ENCODE data around the gene CACNA1E. TPM values are rescaled to one million over a fixed set of nuclear protein-coding genes. Genes with fewer than 3 reads are reported as not detected.

Gene CACNA1E
- total and polyA plus RNA-seq, 2 experiments from 2014 or later, result 0.32 to 1.1 TPM

DNA sequence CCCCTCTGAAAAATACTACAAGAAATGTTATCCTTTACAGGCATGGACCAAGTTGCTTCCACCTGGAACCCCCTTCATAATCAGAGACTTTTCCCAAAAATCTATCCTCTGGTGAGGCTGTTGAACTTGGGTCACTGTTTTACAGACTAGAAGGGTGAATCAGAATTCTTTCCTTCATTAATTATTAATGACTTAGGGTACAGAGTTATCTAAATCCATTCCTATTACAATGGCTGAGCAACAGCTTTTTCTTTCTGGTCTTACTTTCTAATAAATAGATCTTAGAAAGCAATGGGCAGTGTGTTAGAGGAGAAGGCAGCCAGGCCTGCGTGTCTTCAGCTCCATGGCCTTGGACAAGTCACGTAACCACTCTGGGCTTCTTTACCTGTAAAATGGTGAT lies 294.0 kb downstream of the CACNA1E start (continued):
- TF ChIP-seq, protein P1, sequence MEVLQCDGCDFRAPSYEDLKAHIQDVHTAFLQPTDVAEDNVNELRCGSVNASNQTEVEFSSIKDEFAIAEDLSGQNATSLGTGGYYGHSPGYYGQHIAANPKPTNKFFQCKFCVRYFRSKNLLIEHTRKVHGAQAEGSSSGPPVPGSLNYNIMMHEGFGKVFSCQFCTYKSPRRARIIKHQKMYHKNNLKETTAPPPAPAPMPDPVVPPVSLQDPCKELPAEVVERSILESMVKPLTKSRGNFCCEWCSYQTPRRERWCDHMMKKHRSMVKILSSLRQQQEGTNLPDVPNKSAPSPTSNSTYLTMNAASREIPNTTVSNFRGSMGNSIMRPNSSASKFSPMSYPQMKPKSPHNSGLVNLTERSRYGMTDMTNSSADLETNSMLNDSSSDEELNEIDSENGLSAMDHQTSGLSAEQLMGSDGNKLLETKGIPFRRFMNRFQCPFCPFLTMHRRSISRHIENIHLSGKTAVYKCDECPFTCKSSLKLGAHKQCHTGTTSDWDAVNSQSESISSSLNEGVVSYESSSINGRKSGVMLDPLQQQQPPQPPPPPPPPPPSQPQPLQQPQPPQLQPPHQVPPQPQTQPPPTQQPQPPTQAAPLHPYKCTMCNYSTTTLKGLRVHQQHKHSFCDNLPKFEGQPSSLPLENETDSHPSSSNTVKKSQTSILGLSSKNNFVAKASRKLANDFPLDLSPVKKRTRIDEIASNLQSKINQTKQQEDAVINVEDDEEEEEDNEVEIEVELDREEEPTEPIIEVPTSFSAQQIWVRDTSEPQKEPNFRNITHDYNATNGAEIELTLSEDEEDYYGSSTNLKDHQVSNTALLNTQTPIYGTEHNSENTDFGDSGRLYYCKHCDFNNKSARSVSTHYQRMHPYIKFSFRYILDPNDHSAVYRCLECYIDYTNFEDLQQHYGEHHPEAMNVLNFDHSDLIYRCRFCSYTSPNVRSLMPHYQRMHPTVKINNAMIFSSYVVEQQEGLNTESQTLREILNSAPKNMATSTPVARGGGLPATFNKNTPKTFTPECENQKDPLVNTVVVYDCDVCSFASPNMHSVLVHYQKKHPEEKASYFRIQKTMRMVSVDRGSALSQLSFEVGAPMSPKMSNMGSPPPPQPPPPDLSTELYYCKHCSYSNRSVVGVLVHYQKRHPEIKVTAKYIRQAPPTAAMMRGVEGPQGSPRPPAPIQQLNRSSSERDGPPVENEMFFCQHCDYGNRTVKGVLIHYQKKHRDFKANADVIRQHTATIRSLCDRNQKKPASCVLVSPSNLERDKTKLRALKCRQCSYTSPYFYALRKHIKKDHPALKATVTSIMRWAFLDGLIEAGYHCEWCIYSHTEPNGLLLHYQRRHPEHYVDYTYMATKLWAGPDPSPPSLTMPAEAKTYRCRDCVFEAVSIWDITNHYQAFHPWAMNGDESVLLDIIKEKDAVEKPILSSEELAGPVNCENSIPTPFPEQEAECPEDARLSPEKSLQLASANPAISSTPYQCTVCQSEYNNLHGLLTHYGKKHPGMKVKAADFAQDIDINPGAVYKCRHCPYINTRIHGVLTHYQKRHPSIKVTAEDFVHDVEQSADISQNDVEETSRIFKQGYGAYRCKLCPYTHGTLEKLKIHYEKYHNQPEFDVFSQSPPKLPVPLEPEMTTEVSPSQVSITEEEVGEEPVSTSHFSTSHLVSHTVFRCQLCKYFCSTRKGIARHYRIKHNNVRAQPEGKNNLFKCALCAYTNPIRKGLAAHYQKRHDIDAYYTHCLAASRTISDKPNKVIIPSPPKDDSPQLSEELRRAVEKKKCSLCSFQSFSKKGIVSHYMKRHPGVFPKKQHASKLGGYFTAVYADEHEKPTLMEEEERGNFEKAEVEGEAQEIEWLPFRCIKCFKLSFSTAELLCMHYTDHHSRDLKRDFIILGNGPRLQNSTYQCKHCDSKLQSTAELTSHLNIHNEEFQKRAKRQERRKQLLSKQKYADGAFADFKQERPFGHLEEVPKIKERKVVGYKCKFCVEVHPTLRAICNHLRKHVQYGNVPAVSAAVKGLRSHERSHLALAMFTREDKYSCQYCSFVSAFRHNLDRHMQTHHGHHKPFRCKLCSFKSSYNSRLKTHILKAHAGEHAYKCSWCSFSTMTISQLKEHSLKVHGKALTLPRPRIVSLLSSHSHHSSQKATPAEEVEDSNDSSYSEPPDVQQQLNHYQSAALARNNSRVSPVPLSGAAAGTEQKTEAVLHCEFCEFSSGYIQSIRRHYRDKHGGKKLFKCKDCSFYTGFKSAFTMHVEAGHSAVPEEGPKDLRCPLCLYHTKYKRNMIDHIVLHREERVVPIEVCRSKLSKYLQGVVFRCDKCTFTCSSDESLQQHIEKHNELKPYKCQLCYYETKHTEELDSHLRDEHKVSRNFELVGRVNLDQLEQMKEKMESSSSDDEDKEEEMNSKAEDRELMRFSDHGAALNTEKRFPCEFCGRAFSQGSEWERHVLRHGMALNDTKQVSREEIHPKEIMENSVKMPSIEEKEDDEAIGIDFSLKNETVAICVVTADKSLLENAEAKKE (CRISPR knock-in tag; IDR thresholded peaks at IDR 0.05), result no peak
- TF ChIP-seq, protein P2, sequence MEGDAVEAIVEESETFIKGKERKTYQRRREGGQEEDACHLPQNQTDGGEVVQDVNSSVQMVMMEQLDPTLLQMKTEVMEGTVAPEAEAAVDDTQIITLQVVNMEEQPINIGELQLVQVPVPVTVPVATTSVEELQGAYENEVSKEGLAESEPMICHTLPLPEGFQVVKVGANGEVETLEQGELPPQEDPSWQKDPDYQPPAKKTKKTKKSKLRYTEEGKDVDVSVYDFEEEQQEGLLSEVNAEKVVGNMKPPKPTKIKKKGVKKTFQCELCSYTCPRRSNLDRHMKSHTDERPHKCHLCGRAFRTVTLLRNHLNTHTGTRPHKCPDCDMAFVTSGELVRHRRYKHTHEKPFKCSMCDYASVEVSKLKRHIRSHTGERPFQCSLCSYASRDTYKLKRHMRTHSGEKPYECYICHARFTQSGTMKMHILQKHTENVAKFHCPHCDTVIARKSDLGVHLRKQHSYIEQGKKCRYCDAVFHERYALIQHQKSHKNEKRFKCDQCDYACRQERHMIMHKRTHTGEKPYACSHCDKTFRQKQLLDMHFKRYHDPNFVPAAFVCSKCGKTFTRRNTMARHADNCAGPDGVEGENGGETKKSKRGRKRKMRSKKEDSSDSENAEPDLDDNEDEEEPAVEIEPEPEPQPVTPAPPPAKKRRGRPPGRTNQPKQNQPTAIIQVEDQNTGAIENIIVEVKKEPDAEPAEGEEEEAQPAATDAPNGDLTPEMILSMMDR (conservative IDR thresholded peaks at IDR 0.05; ENCODE audit: low read depth in 2 of 2), result no peak

DNA sequence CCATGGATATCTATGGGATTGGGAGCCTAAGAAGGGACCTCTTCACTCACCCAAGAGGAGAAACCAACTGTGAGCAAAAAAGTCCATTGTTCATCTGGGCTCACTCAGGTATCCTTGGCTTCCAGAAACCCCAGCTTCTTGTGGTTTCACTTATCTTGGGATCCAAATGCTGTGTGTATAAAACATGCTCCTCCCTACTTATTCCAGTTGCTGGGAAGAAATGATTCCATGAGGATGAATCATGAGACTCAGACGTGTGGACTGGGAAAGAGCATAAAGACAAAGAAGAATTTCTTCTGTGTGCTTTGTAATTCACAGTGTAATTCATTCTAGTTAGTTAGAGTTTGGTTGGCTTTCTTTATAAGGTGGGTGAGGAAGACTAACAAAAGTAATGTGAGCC lies 294.5 kb downstream of the CACNA1E start:
- H3K27ac ChIP-seq (ENCODE audit: low read depth), result no peak overlapping the region
- H3K79me2 ChIP-seq (replicated peaks; ENCODE audit: insufficient read depth), result no peaks in the 10 kb centered on the region
- no peaks in the 10 kb centered on the region for H3K27me3 ChIP-seq (ENCODE audit: insufficient read depth)
- Mint-ChIP-seq H3K27ac (no peak overlapping the region), H3K4me1 (peaks cover under 1% of the 10 kb centered on the region), H3K4me3 (no peak overlapping the region), H3K9me3 (peaks cover 2% of the 10 kb centered on the region; the same call in 2 of the 3 replicates), H3K36me3 (ENCODE audit: low read depth) (no peaks in the 10 kb centered on the region), H3K27me3 (ENCODE audit: insufficient read depth, low read depth, poor library complexity) (peaks cover 4% of the 10 kb centered on the region)
- H3K4me3 ChIP-seq, result no peak overlapping the region
- H3K4me2 ChIP-seq, result no peak overlapping the region
- H4K20me1 ChIP-seq (replicated peaks; ENCODE audit: insufficient read depth), result no peaks in the 10 kb centered on the region
- peaks cover 17% of the 10 kb centered on the region for H3K9me2 ChIP-seq (ENCODE audit: insufficient read depth)
- no peak for ATAC-seq
- H3K4me1 ChIP-seq (ENCODE audit: insufficient read depth), result no peaks in the 10 kb centered on the region
- no peak overlapping the region for H2AFZ ChIP-seq
- no peaks in the 10 kb centered on the region for H3K36me3 ChIP-seq (ENCODE audit: insufficient read depth)
- no peak for DNase-seq (ENCODE audit: low spot score)
- H3F3A ChIP-seq (replicated peaks; ENCODE audit: low read depth), result no peaks in the 10 kb centered on the region
- TF ChIP-seq, protein P1 (CRISPR knock-in tag; IDR thresholded peaks at IDR 0.05), result no peak
- TF ChIP-seq ZNF331 (CRISPR knock-in tag; IDR thresholded peaks at IDR 0.05; ENCODE audit: low read depth) (no peak), ZNF114 (CRISPR knock-in tag; IDR thresholded peaks at IDR 0.05) (no peak)
- TF ChIP-seq, protein P3, sequence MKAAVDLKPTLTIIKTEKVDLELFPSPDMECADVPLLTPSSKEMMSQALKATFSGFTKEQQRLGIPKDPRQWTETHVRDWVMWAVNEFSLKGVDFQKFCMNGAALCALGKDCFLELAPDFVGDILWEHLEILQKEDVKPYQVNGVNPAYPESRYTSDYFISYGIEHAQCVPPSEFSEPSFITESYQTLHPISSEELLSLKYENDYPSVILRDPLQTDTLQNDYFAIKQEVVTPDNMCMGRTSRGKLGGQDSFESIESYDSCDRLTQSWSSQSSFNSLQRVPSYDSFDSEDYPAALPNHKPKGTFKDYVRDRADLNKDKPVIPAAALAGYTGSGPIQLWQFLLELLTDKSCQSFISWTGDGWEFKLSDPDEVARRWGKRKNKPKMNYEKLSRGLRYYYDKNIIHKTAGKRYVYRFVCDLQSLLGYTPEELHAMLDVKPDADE (IDR thresholded peaks at IDR 0.05), result no peak
